Activated CD8-positive, alpha-beta T cell treated with anti-CD3 and anti-CD28 coated beads, Interleukin-2, amount 10 ng/mL, durations not matched to agents 7 days and 5 days (primary cell): ENCODE results near the gene ZFPL1. TPM values are rescaled to one million over a fixed set of nuclear protein-coding genes. Genes with fewer than 3 reads are reported as not detected.

Experiments
- ATAC-seq: fragments of 150-1000 bp; cut with Tn5 transposase; one replicate; pipeline ENCODE4 v1.10.0; 2021; ENCODE audit warnings: moderate library complexity
- CTCF ChIA-PET: fragments of 350-600 bp; sonication (Branson Sonifier 250); formaldehyde crosslinking; loops from one replicate; lab custom pipeline; 2021; ENCODE audit warnings: antibody characterized with exemption; lab: Charles Lee
- POLR2A ChIA-PET: fragments of 350-600 bp; sonication (Branson Sonifier 250); formaldehyde crosslinking; loops from one replicate; lab custom pipeline; 2021; ENCODE audit warnings: antibody characterized with exemption; lab: Charles Lee
- DNase-seq: peaks from one replicate; pipeline ENCODE4 v3.0.0-alpha.2; 2020
- H3K27ac Mint-ChIP-seq: one replicate; pipeline ENCODE4 v1.8.0; 2021; ENCODE audit warnings: mild to moderate bottlenecking, mixed read lengths
- H3K27me3 Mint-ChIP-seq: one replicate; pipeline ENCODE4 v1.8.0; 2021; ENCODE audit warnings: low read depth, mixed read lengths
- H3K36me3 Mint-ChIP-seq: one replicate; pipeline ENCODE4 v1.8.0; 2021; ENCODE audit warnings: low read depth, mixed read lengths
- H3K4me1 Mint-ChIP-seq: one replicate; pipeline ENCODE4 v1.8.0; 2021; ENCODE audit warnings: low read depth, mixed read lengths
- H3K4me3 Mint-ChIP-seq: one replicate; pipeline ENCODE4 v1.8.0; 2021; ENCODE audit warnings: mild to moderate bottlenecking, mixed read lengths
- H3K9me3 Mint-ChIP-seq: one replicate; pipeline ENCODE4 v1.8.0; 2022; ENCODE audit warnings: mixed read lengths; ENCODE audit not compliant: insufficient read depth
- total RNA-seq, 2 experiments: library from RNA; stranded (reverse); gene quantifications; one replicate each; pipeline ENCODE4 v1.2.3, GENCODE V29; 2021

ZFPL1 gene
- total RNA-seq, 2 experiments from 2014 or later, result 28.0 to 28.8 TPM

DNA sequence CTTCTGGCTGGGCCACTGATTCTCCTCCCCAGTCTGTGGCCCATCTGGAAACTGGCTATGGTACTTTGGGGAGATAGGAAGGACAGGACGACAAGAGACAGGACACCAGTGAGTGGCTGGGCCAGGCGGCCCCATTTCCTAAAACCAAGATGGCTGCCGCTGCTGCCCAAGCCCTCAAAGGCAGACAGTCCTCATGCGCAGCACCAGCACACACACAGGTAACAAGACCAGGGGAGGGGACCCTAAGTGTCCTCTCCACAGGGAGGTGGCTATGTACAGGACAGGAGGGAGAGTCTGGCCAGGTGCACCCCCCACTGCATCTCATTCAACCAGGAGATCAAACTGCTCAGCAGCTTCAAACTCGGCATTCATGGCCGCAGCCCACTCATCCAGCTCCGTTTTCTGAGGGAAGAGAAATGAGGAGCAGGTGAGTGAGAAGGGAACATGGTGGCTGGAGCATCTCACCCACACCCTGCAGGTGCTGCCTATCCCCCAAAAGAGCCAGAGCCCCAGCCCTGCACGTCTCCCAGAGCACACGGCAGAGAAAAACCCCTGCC lies 5.2 kb upstream of the ZFPL1 start:
- Mint-ChIP-seq H3K36me3 (peaks cover 72% of the 10 kb centered on the region), H3K27ac (peak overlapping the region; percentile 72), H3K4me1 (peaks cover 63% of the 10 kb centered on the region), H3K4me3 (peak overlapping the region; percentile 4), H3K27me3 (no peaks in the 10 kb centered on the region), H3K9me3 (no peaks in the 10 kb centered on the region)
- no peak for DNase-seq
- no peak for ATAC-seq
- ChIA-PET CTCF (interaction anchor here (0.7 to 2.9 kb wide), 9 partner anchors 10 to 65 kb away, joined by 3 to 16 read pairs (median 4); partner anchors contain the start of genes ARL2, FAU, MRPL49 and SAC3D1), POLR2A (interaction anchor here (1.8 kb wide), 1 partner anchor 38 kb away, joined by 4 read pairs; the partner anchor contains the start of gene SAC3D1)

DNA sequence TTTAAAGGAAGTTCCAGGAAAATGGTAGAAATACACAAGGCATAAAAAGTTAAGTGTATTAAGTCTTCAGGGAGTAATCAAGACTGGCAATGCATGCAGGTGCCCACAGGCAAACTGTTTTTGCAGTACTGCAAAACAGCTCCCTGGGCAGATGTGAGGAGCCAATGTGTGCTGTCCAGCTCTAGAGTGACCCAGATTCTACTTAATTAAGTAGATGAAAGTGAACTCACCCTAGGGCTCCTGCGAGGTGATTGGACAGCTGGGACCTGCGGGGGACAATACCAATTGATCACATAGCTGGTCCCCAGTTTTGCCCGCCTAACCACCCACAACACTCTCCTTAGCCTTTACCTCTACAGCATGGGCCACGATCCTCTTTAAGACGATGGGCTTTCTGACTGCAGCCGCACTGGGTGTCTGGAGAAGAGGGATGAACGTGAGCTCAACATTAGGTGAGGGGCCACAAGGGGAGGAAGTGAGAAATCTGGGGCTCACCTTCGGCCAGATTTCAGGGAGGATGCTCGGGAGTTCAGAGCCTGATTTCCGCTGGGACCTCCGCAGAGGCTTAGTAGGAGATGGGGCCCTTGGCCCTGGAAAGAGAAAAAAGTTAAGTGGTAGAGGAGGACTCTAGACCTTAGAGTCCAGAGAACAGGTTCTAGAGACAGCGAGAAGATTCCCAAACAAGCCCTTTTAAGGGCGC lies 738 bp upstream of the ZFPL1 start:
- ChIA-PET CTCF (interaction anchor here (0.7 to 1.7 kb wide), 12 partner anchors 11 to 195 kb away, joined by 3 to 26 read pairs (median 4); partner anchors contain the start of genes ARL2, SAC3D1, VPS51 and ZNHIT2), POLR2A (interaction anchor here (0.7 to 2.4 kb wide), 20 partner anchors 11 to 421 kb away, joined by 3 to 19 read pairs (median 3); partner anchors contain the start of genes FAU, MRPL49, SAC3D1 and TM7SF2)
- DNase-seq (peak; percentile 42), ATAC-seq (peak; percentile 12)
- H3K36me3 Mint-ChIP-seq, result peaks cover 68% of the 10 kb centered on the region
- no peaks in the 10 kb centered on the region for H3K9me3 Mint-ChIP-seq
- no peaks in the 10 kb centered on the region for H3K27me3 Mint-ChIP-seq
- H3K4me3 Mint-ChIP-seq, result peak overlapping the region; percentile 92
- H3K27ac Mint-ChIP-seq, result peak overlapping the region; percentile 98
- peaks cover 59% of the 10 kb centered on the region for H3K4me1 Mint-ChIP-seq

DNA sequence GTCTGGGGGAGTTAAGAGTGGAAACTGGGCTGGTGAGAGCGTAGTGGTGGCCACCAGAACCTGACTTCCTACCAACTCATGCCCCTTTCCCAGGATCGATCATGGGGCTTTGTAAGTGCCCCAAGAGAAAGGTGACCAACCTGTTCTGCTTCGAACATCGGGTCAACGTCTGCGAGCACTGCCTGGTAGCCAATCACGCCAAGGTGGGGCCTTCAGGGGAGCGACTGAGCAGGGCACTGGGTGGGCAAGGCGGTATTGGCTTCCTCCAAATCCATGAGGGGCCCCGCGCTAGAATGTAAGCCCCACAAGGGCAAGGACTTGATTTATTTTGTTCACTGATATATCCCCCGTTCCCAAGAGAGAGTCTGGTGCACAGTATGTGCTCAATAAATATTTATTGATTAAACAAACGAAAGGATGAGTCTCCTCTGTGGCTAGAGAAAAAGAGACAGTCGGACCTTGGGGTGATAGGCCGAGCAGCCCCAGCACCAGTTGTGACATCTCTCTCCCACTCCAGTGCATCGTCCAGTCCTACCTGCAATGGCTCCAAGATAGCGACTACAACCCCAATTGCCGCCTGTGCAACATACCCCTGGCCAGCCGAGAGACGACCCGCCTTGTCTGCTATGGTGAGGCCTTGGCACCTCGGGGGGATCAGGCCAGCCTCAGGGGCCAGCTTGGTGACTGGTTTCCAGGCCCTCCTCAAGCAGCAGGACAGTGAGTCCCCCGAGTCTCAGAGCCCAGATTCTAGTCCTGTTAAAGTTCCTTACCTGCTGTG lies 765 bp downstream of the ZFPL1 start:
- H3K27ac Mint-ChIP-seq, result peak overlapping the region; percentile 98
- peaks cover 70% of the 10 kb centered on the region for H3K36me3 Mint-ChIP-seq
- no peaks in the 10 kb centered on the region for H3K27me3 Mint-ChIP-seq
- H3K4me3 Mint-ChIP-seq, result peak overlapping the region; percentile 92
- peaks cover 46% of the 10 kb centered on the region for H3K4me1 Mint-ChIP-seq
- ChIA-PET POLR2A (interaction anchor here (0.6 to 1.5 kb wide), 7 partner anchors 9 to 208 kb away, joined by 3 to 6 read pairs (median 3); partner anchors contain the start of genes VPS51 and ZNHIT2), CTCF (interaction anchor here (0.8 to 2.0 kb wide), 7 partner anchors 9 to 36 kb away, joined by 3 to 8 read pairs (median 4); partner anchors contain the start of gene ZNHIT2)
- no peak for DNase-seq
- peak; percentile 7 for ATAC-seq
- no peaks in the 10 kb centered on the region for H3K9me3 Mint-ChIP-seq

DNA sequence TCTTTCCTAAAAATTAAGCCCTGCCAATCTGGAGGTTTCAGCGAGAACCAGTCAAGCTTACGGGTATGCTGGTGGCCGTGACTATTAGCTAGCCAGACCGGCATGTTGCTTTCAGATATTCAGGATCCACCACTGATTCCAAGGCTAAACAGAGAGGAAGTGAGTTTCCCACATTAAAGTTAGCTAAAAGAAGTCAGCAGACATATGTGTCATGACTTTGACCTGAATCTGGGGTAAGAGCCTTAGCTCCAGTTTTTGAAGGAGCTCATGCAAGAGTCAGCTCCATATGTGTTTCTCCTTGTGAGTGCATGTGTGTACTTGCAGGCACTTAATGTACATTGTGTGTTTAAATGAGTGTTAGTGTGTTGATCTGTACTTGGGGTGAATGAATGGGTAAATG lies 1.4 kb downstream of the ZFPL1 start:
- DNase-seq (no peak), ATAC-seq (no peak)
- Mint-ChIP-seq H3K27ac (peak overlapping the region; percentile 98), H3K36me3 (peaks cover 64% of the 10 kb centered on the region), H3K4me1 (peaks cover 41% of the 10 kb centered on the region), H3K9me3 (no peaks in the 10 kb centered on the region), H3K27me3 (no peaks in the 10 kb centered on the region), H3K4me3 (peak overlapping the region; percentile 92)
- ChIA-PET CTCF (interaction anchor here (0.8 to 2.0 kb wide), 7 partner anchors 9 to 36 kb away, joined by 3 to 8 read pairs (median 4); partner anchors contain the start of gene ZNHIT2), POLR2A (interaction anchor here (0.6 to 1.6 kb wide), 9 partner anchors 8 to 209 kb away, joined by 3 to 6 read pairs (median 3); partner anchors contain the start of genes VPS51 and ZNHIT2)

DNA sequence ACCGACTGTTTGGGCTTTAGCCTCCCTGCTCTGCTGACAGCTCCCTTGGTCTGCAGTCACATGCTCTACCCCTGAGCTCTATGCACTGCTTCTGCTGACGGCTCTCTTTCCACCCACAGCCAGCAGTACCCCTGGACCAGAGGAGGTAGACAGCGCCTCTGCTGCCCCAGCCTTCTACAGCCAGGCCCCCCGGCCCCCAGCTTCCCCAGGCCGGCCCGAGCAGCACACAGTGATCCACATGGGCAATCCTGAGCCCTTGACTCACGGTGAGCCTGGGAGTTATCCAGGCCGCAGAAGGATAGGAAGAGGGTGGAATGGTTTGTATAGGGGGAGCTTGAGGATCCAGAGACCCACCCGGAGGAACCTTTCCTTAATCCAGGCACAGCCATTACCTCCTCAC lies 2.8 kb downstream of the ZFPL1 start:
- no peak for DNase-seq
- no peak overlapping the region for H3K4me3 Mint-ChIP-seq
- ChIA-PET CTCF (interaction anchor here (2.0 kb wide), 1 partner anchor 8 kb away, joined by 8 read pairs; no protein-coding TSS in a partner anchor), POLR2A (interaction anchor here (1.3 to 1.7 kb wide), 3 partner anchors 8 to 12 kb away, joined by 4 to 5 read pairs (median 4); partner anchors contain the start of gene VPS51)
- H3K36me3 Mint-ChIP-seq, result peaks cover 53% of the 10 kb centered on the region
- no peaks in the 10 kb centered on the region for H3K27me3 Mint-ChIP-seq
- no peaks in the 10 kb centered on the region for H3K9me3 Mint-ChIP-seq
- no peak for ATAC-seq
- H3K4me1 Mint-ChIP-seq, result peaks cover 30% of the 10 kb centered on the region
- H3K27ac Mint-ChIP-seq, result no peak overlapping the region

DNA sequence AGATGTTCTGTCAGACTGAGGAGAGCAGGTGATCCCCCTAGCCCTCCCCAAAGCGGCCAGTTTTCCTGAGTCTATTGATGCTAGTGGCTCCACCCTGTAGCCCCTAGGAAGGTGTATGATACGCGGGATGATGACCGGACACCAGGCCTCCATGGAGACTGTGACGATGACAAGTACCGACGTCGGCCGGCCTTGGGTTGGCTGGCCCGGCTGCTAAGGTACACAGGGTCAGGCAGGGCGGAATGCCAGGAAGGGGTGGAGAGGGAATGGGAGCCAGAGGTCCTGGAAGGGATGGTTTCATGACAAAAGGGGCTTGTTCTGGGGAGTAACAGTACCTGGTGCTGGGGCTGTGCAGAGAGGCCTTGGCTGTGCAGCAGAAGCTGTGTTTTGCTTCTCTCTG lies 3.2 kb downstream of the ZFPL1 start:
- H3K27me3 Mint-ChIP-seq, result no peaks in the 10 kb centered on the region
- no peak overlapping the region for H3K27ac Mint-ChIP-seq
- H3K36me3 Mint-ChIP-seq, result peaks cover 49% of the 10 kb centered on the region
- DNase-seq (no peak), ATAC-seq (no peak)
- ChIA-PET POLR2A (interaction anchor here (1.3 to 1.7 kb wide), 2 partner anchors 8 to 9 kb away, joined by 4 to 5 read pairs; partner anchors contain the start of gene VPS51), CTCF (no interaction called here)
- no peak overlapping the region for H3K4me3 Mint-ChIP-seq
- peaks cover 26% of the 10 kb centered on the region for H3K4me1 Mint-ChIP-seq
- no peaks in the 10 kb centered on the region for H3K9me3 Mint-ChIP-seq

DNA sequence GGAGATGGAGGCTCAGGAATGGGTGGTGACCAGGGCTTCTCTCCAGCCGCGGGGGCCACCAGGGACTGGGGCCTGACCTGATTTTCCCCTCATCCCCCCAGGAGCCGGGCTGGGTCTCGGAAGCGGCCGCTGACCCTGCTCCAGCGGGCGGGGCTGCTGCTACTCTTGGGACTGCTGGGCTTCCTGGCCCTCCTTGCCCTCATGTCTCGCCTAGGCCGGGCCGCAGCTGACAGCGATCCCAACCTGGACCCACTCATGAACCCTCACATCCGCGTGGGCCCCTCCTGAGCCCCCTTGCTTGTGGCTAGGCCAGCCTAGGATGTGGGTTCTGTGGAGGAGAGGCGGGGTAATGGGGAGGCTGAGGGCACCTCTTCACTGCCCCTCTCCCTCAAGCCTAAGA lies 3.8 kb downstream of the ZFPL1 start:
- ChIA-PET CTCF (no interaction called here), POLR2A (interaction anchor here (1.7 kb wide), 1 partner anchor 8 kb away, joined by 5 read pairs; the partner anchor contains the start of gene VPS51)
- ATAC-seq (no peak), DNase-seq (no peak)
- Mint-ChIP-seq H3K4me3 (no peak overlapping the region), H3K27me3 (no peaks in the 10 kb centered on the region), H3K9me3 (no peaks in the 10 kb centered on the region), H3K4me1 (peaks cover 21% of the 10 kb centered on the region), H3K27ac (no peak overlapping the region), H3K36me3 (peaks cover 44% of the 10 kb centered on the region)

DNA sequence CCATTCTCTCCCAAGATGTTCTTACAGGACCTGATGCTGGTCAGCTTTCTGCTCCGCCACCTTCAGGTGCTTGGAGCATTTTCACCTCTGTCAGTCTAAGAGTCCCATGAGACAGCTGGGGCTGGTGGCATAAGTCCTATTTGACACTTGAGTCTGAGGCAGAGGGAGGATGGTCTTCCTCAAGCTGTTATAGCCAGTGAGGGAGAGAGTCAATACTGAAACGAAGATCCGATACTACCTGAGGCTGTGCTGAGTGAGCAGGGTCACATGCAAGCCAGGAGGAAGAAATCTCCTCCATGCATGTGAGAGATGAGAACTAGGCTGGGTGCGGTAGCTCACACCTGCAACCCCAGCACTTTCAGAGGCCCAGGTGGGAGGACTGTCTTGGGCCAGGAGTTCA lies 5.6 kb downstream of the ZFPL1 start:
- DNase-seq (no peak), ATAC-seq (no peak)
- CTCF ChIA-PET, result interaction anchor here (1.3 to 1.5 kb wide), 2 partner anchors 11 to 146 kb away, joined by 3 to 6 read pairs; no protein-coding TSS in a partner anchor
- POLR2A ChIA-PET, result interaction anchor here (1.2 to 1.7 kb wide), 2 partner anchors 14 to 33 kb away, joined by 3 to 4 read pairs; partner anchors contain the start of genes FAU and MRPL49
- no peak overlapping the region for H3K27ac Mint-ChIP-seq
- H3K36me3 Mint-ChIP-seq, result peaks cover 30% of the 10 kb centered on the region
- no peak overlapping the region for H3K4me3 Mint-ChIP-seq
- H3K9me3 Mint-ChIP-seq, result no peaks in the 10 kb centered on the region
- no peaks in the 10 kb centered on the region for H3K27me3 Mint-ChIP-seq
- peaks cover 12% of the 10 kb centered on the region for H3K4me1 Mint-ChIP-seq

DNA sequence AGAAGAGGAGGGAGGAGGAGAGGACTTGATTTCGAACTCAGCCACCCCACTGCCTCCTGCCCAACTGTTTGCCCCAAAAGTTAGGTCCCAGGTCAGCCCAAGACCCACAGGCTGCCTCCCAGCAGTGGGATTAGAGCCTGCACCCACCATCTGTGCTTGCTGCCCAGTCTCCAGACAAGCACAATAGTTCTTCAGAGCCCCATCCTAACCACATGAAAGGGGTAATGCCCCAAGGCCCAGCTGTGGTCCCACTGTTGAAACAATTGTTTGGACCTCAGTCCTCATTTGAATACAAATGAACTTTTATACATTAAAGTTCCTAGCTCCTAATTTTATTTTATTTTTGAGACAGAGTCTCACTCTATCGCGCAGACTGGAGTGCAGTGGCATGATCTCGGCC lies 6.6 kb downstream of the ZFPL1 start:
- Mint-ChIP-seq H3K4me3 (no peak overlapping the region), H3K9me3 (no peaks in the 10 kb centered on the region), H3K36me3 (peaks cover 29% of the 10 kb centered on the region), H3K27me3 (no peaks in the 10 kb centered on the region), H3K27ac (no peak overlapping the region), H3K4me1 (peaks cover 6% of the 10 kb centered on the region)
- ATAC-seq, result no peak
- ChIA-PET POLR2A (interaction anchor here (1.2 kb wide), 1 partner anchor 21 kb away, joined by 3 read pairs; no protein-coding TSS in a partner anchor), CTCF (interaction anchor here (1.3 to 2.3 kb wide), 4 partner anchors 12 to 147 kb away, joined by 3 to 6 read pairs (median 5); no protein-coding TSS in a partner anchor)
- no peak for DNase-seq

- Mint-ChIP-seq H3K27me3 (no peaks in the 10 kb centered on the region), H3K4me3 (peak overlapping the region; percentile 93), H3K36me3 (peaks cover 9% of the 10 kb centered on the region), H3K9me3 (no peaks in the 10 kb centered on the region), H3K27ac (peak overlapping the region; percentile 98), H3K4me1 (peaks cover 20% of the 10 kb centered on the region)
- no peak for DNase-seq
- POLR2A ChIA-PET, result interaction anchor here (0.6 to 2.9 kb wide), 11 partner anchors 9 to 131 kb away, joined by 3 to 30 read pairs (median 6); partner anchors contain the start of genes CDCA5, FAU, MRPL49 and SYVN1
- no peak for ATAC-seq
- CTCF ChIA-PET, result interaction anchor here (0.6 to 7.8 kb wide), 9 partner anchors 10 to 226 kb away, joined by 3 to 117 read pairs (median 8); partner anchors contain the start of genes CDCA5, TM7SF2 and ZNHIT2
These were observed 11.4 kb downstream of the ZFPL1 start for GRCh38 chr11:65095427-65095826.
